Parietal lobe (tissue), 2 donors: Measurements from ENCODE around the gene MSI2. TPM values are rescaled to one million over a fixed set of nuclear protein-coding genes. Genes with fewer than 3 reads are reported as not detected.

Experiments used
- small RNA-seq: library from RNA; depleted of rRNA; stranded (forward); fragments of <200 nt; gene quantifications from one replicate; pipeline ENCODE3, GENCODE V24; 2014; ENCODE audit warnings: low replicate concordance
- total RNA-seq: library from RNA; depleted of rRNA; stranded (reverse); fragments of >200 nt; gene quantifications from one replicate; pipeline ENCODE4 v1.2.3, GENCODE V29; 2014

The MSI2 gene
- 81.7 TPM for total RNA-seq

GRCh38 chr17:57255776-57256681 is at the start of gene MSI2:
TSS of gene MSI2 (plus strand) at chr17:57256523. CDS start at chr17:57256743, 220 bp downstream.

Small RNAs within 50 kb of the gene (small RNA-seq; reads per million reads assigned to genes)
- gene RN7SL449P = not detected
- not detected for gene RNU7-134P

Other genes with a start within 250 kb of the MSI2 start
- gene AKAP1, start 171.3 kb upstream of the MSI2 start, total RNA-seq = 36.3 TPM